ENCODE data around the gene CORO7.

CORO7 gene

GRCh38 chr16:4313563-4314531 is 102.5 kb downstream of the CORO7 start:
- Histone ChIP-seq H3K4me3 (ENCODE audit: low read depth, low read length, poor library complexity, severe bottlenecking) (no peak overlapping the region), H3K9me2 (ENCODE audit: low read depth, low read length) (no peaks in the 10 kb centered on the region), H3F3A (ENCODE audit: insufficient read depth, low read length) (peaks cover 4% of the 10 kb centered on the region; the same call in 1 of the 2 replicates), H3K36me3 (ENCODE audit: insufficient read depth, low read length) (no peaks in the 10 kb centered on the region), H3K4me2 (ENCODE audit: low read length) (no peak overlapping the region), H3K79me2 (ENCODE audit: insufficient read depth, low read length) (no peaks in the 10 kb centered on the region), H2AFZ (ENCODE audit: low read length) (no peak overlapping the region), H4K20me1 (ENCODE audit: insufficient read depth, low read length) (no peaks in the 10 kb centered on the region), H3K9ac (ENCODE audit: low read length) (no peak overlapping the region), H3K27me3 (ENCODE audit: insufficient read depth, low read length) (peaks cover 13% of the 10 kb centered on the region; the same call in 1 of the 2 replicates), H3K4me1 (ENCODE audit: insufficient read depth, low read length, severe bottlenecking) (peaks cover 25% of the 10 kb centered on the region), H3K27ac (ENCODE audit: low read depth, low read length, poor library complexity, severe bottlenecking) (no peak overlapping the region), H3K9me3 (ENCODE audit: low read length) (no peaks in the 10 kb centered on the region)
- TF ChIP-seq CTCF (IDR thresholded peaks at IDR 0.05; ENCODE audit: low read length) (peak; percentile 80), EZH2 (IDR thresholded peaks at IDR 0.05; ENCODE audit: borderline replicate concordance, low read length) (no peak)

DNA sequence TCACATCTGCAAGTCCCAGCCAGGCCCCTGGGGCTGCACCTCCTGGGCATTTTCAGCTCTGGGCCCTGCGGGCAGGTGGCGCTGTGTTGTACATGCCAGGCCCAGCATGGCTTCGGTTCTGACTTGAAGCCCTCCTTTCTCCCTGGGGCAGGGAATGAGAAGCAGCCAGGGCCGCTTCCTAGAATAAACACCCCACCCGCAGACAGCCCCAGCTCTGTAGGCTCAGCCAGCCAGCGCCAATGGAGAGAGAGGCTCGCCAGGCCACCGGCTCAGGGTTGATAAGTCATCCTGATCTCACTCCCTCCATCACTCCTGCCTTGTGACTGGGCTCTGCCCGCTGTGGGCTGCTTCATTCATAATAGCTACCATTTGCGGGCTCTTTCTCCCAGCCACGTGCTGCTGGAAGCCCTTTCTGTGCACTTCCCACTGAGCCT is 106.5 kb downstream of the CORO7 start:
- peak overlapping the region; percentile 18; the same call in 1 of the 2 replicates for H3K4me2 ChIP-seq (ENCODE audit: low read length)

More for the DNA sequence above, 106.5 kb downstream of the CORO7 start:
- H3K4me3 ChIP-seq (ENCODE audit: low read depth, low read length, poor library complexity, severe bottlenecking): no peak overlapping the region
- H3K9me2 ChIP-seq (ENCODE audit: low read depth, low read length): no peaks in the 10 kb centered on the region
- peaks cover 14% of the 10 kb centered on the region for H3K36me3 ChIP-seq (ENCODE audit: insufficient read depth, low read length)
- H3K27me3 ChIP-seq (ENCODE audit: insufficient read depth, low read length): 0 out of 2 replicates have a peak, but pooled peaks cover 7% of the 10 kb centered on the region
- H3K9me3 ChIP-seq (ENCODE audit: low read length): no peaks in the 10 kb centered on the region
- peaks cover 4% of the 10 kb centered on the region; the same call in 1 of the 2 replicates for H3F3A ChIP-seq (ENCODE audit: insufficient read depth, low read length)
- H2AFZ ChIP-seq (ENCODE audit: low read length): no peak overlapping the region
- H3K79me2 ChIP-seq (ENCODE audit: insufficient read depth, low read length): no peaks in the 10 kb centered on the region
- peaks cover 36% of the 10 kb centered on the region for H3K4me1 ChIP-seq (ENCODE audit: insufficient read depth, low read length, severe bottlenecking)
- H4K20me1 ChIP-seq (ENCODE audit: insufficient read depth, low read length): no peaks in the 10 kb centered on the region
- no peak overlapping the region for H3K9ac ChIP-seq (ENCODE audit: low read length)
- TF ChIP-seq EZH2 (IDR thresholded peaks at IDR 0.05; ENCODE audit: borderline replicate concordance, low read length): no peak
- peak; percentile 96 for TF ChIP-seq CTCF (IDR thresholded peaks at IDR 0.05; ENCODE audit: low read length)
- no peak overlapping the region for H3K27ac ChIP-seq (ENCODE audit: low read depth, low read length, poor library complexity, severe bottlenecking)
